ENCODE data around the gene EFCAB9.
"Not testable (repeated sequence)": the region's sequence is repeated elsewhere in the genome, so short reads cannot be mapped to it uniquely, and the experiment has no call there.

EFCAB9 gene

DNA sequence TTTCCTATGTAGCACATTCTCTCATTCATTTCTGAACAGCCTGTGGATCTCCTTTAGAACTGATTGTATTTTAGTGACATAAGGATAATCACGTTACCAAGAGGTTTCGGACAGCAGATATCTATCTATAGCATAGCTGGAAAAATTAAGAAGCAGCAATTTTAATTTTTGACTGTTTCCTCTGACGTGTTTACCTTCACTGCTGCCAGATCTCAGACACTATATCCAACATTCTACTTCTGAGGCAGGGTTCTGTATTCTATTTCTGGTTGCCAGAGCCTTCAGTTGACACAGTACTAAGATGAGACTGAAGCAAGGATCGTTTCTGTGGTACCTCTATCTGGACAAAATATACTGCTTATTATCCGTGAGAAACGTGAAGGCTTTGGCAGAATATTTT is at the start of gene EFCAB9:
EFCAB9 (plus strand) TSS at position 301 of the 400 bp plus-strand sequence; CDS start at position 302, 1 bp downstream.
- no peak for DNase-seq (ENCODE audit: low read depth)

- no peak for DNase-seq (ENCODE audit: low read depth)
Measured at GRCh38 chr5:172144291-172144815, 49.6 kb upstream of the EFCAB9 start.

- no peak for DNase-seq (ENCODE audit: low read depth)
Measured at GRCh38 chr5:172144931-172145869, 48.8 kb upstream of the EFCAB9 start.

DNA sequence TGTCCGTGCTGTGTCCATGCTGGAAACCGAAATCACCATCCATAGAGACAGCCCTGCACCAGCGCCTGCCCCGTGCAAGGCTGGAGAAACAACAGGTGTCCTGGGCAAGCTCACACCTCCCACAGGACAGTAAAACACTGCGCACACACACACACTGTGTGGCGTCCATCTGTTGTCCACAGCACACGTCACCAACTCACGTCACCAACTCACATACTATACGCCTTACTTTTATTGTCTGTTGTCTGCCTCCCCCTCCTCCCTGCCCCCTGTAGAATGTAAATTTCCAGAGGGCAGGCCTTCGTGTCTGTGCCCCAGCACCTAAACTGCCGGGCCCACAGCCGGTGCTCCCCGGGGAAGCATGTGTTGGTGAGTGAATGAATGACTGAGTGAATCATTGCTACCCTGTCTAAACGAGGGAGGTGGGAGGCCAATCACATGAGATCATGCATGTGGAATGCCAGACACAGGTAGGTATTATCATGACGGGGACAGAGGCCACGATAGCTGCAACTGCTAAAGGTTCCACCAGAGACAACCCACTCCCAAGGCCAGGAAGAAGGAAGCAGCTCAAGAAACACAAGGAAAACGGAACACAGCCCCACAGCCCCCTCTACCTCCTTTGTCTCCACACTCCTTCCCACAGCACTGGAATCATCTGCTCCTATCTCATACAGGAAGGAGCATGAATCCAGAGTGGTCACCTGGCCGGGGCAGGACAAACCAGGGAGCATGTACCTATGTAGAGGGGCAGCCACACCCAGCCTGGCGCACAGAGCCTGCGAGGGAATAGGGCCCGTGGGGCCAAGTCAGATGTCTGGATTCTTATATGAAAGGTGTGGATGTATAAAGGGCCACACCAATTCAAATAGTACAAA is 47.9 kb upstream of the EFCAB9 start:
- no peak for DNase-seq (ENCODE audit: low read depth)

DNA sequence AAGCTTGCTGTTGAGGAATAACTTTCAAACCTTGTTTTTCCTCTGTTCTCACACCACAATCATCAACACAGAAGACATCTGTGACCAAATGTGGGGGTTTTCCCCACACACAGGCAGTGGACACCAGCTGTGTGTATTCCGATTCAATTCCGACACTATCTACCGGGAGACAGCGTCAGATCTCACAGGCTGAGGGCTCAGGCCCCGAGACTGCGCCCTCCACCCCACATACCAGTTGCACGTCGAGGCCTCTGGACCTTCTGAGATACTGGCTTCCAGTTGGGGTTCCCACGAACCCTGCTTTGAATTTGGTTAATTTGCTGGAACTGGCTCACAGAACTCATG is 47.3 kb upstream of the EFCAB9 start:
- DNase-seq (ENCODE audit: low read depth): no peak

DNA sequence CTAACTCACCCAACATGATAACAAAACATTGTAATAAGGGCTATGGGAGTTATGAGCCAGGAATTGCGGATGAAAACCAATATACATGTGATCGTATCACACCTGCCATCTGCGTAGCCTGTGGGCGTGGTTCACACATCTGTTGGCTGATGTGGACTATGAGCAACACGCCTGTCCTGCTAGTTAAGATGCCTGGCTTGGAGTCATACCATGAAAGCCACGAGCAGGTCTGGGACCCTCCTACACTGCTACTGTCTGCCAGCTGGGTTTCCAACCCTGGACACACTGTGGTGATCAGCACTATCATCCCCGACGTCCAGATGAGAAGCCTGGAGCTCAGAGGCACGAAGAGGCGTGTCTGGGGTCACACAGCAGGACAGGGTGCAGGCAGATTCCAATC is 46.1 kb upstream of the EFCAB9 start:
- no peak for DNase-seq (ENCODE audit: low read depth)

DNA sequence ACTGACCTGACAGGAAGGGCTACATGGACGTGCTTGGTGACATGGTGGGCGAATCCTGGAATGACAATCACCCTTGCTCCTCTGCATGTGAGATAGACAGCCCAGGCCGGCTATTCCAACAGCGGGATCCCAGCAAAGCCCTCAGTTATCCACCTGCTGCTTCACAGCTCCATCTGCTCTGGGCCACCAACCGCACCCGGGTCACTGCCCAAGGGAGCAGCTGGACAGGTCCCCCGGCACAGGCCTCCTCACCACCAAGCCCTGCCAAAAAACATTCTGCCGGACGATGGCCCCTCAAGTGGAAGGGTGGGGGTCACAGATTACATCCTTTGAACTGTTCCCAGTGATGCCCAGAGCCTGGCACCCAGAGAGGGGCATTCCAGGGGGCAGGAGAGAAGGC is 45.6 kb upstream of the EFCAB9 start:
- no peak for DNase-seq (ENCODE audit: low read depth)

DNA sequence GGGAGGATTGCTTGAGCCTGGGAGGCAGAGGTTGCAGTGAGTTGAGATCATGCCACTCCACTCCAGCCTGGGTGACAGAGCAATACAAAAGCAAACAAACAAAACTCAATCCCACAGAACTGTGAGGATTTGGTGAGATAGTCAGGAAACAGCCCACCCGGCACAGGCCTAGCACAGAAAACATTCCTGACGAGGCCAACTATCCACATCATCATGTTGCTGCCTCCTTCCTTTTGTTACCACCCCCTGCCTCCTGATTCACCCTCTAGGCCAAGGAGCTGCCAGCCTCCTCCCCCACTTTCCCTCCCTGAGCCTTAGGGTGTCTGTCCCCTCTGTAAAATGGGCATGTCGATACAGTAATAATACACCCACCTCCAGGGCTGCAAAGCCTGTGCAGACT is 44.9 kb upstream of the EFCAB9 start:
- no peak for DNase-seq (ENCODE audit: low read depth)

DNA sequence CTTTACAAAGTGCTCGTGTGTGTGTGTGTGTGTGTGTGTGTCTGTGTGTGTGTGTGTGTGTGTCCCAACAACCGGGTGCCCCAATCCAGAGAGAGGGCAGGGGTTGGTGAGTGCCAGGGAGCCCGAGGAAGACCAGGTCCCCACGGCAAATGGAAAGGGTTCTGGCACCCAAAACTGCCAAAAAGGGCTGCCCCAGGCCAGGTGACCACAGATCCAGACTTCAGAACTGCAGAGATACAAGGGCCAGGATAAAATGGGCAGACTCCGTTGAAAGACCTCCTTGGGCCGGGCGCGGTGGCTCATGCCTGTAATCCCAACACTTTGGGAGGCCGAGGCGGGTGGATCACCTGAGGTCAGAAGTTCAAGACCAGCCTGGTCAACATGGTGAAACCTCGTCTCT is 44.5 kb upstream of the EFCAB9 start:
- DNase-seq (ENCODE audit: low read depth): not testable (repeated sequence)

DNA sequence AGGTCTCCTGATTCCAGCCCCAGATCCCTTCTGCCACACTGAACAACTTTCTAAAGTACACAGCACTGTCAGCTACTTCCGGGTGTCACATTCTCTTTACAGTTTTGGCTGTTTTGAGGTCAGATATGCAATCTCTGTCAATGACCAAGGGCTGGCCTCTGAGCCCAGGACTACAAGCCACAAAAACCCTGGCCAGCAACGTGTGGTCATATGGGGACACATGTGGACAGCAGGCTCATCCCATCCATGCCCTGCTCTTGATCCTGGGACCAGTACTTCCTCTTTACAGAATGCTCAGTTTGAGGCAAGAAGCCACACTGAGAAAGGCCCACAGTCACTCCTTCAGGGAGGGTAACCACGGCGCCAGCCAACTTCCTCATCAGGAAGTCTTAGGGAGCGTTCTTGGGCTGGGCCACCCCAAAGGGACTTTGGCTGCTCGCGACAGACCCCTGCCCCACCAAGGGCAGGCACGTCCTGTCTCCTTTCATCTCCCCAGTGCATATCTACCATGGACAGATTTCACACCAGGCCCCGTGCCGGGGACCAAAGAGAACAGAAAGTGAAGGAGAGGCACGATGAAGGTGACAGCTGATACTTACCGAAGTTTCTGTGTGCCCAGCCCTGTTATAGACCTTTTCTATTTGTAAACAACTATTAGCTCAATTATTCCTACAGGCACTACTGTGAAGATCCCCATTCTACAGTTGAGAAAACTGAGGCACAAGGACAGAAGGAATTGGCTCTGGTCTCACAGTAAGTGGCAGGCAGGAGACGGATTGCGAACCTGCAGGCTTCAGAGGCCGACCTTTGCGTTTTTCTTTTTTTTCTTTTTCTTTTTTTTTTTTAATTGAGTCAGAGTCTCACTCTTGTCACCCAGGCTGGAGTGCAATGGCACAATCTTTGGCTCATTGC is 43.2 kb upstream of the EFCAB9 start:
- DNase-seq (ENCODE audit: low read depth): no peak

DNA sequence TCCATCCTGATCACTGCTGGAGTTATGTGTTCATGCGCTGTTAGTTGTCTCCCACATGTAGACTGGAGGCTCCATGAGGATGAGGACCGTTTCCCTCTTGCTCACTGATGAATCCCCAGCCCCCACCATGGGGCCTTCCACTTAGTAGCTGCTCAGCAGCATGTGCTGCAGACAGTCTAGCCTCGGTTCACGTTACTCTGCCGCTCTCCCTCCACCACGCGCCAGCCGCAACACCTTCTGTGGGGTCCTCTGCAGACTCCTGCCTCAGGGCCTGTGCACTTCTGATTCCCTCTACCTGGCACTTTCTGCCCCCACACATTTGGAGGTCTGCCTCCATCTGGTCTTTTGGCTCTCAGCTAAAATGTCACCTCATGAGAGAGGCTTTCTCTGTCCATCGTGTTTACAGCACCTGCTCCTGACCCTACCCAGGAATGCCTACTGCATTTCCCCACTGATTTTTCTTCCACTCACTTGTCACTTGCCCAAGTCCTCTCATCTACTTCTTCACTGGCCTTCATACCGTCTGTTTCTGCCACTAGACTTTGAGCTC is 42.2 kb upstream of the EFCAB9 start:
- DNase-seq (ENCODE audit: low read depth): no peak

GRCh38 chr5:172153695-172154094 is 40.3 kb upstream of the EFCAB9 start:
- DNase-seq (ENCODE audit: low read depth): no peak

DNA sequence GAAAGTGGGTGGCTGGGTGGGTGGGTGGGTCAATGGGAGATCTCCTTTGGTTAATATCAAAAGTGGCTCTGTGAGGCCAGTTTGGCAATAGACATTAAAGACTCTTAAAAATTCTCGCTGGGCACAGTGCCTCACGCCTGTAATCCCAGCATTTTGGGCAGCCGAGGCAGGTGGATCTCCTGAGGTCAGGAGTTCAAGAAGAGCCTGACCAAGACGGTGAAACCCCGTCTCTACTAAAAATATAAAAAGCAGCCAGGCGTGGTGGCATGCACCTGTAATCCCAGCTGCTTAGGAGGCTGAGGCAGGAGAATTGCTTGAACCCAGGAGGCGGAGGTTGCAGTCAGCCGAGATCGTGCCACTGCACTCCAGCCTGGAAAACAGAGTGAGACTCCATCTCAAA is 38.9 kb upstream of the EFCAB9 start:
- not testable (repeated sequence) for DNase-seq (ENCODE audit: low read depth)

DNA sequence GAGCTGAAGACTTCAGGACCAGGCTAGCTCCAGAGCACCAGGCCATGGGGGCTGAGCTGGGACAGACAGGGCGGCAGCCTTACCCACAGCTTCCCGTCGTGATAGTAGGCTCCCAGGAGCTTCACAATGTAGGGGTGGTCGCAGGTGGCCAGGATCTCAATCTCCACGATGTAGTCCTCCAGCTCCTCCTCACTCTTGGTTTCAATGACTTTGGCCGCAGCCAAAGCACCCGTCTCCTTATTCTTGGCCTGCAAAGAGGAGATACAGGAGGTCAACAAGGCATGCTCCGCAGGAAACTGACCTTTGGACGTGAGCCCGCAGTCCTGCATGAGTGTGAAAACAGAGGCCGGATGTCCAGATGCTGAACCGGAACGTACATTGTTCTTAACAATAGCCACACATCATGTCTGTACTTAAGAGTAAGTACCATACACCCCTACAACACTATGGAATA is 37.4 kb upstream of the EFCAB9 start:
- DNase-seq (ENCODE audit: low read depth): no peak

GRCh38 chr5:172159016-172159415 is 35.0 kb upstream of the EFCAB9 start:
- no peak for DNase-seq (ENCODE audit: low read depth)

DNA sequence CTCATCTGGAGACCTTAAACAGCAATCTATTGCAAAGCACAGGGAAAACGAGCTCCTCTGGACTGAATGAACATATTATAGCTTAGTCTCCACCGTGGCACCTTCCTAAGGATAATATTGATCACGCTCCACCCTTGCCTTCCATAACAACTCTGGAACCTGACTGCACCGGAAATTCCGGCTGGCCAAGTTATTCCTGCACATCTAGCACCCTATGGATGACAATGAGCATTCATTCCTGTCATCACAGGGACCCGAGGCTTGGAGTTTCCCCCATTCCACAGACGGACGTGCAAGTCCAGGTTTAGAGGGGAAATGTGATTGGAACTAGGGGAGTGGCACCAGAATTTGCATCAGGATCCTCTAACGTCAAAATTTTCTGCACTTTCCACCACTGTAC is 33.5 kb upstream of the EFCAB9 start:
- no peak for DNase-seq (ENCODE audit: low read depth)

DNA sequence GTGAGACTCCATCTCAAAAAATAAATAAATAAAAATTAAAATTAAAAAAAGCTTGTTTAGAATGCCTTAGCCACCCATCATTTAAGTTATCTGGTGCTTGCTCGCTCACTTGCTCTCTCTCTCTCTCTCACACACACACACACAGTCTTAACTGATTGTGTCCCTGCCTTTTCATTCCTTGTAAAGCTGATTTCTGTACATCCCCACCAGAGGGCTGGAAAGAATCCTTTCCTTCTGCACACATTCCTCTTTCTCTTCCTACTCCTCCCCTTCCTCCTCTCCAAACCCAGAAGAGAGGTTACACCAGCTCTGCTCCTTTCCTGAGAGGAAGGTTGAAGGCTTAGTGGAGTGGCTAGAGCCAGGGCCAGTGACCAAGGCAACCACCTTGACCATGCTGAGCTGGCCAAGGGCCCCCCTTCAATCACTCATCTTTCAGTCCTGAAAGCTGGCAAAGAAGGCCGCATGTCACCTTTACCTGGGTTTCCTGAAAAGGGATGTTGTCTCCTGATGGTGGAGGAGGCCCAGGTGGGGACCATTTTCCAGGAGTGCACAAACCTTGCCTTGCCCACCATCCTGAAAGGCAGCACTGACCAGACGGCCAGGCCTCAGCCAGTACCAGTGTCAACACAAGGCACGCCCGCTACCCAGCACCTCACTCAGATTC is 31.5 kb upstream of the EFCAB9 start:
- DNase-seq (ENCODE audit: low read depth): no peak

DNA sequence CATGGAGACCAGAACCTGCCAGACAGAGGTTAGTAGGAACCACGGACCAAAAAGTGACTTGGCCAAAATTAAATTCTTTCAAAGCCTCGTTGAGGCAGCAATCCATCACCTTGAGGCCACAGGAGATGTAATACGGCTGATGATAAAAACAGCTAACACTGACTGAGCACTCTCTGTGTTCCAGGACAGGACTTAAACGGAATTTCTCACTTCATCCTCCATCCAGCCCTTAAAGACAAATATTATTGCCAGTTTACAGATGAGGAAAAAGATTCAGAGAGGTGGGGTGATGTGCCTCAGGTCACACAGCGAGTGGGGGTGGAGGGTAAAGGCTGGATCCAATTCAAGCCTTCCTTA is 31.0 kb upstream of the EFCAB9 start:
- no peak for DNase-seq (ENCODE audit: low read depth)

DNA sequence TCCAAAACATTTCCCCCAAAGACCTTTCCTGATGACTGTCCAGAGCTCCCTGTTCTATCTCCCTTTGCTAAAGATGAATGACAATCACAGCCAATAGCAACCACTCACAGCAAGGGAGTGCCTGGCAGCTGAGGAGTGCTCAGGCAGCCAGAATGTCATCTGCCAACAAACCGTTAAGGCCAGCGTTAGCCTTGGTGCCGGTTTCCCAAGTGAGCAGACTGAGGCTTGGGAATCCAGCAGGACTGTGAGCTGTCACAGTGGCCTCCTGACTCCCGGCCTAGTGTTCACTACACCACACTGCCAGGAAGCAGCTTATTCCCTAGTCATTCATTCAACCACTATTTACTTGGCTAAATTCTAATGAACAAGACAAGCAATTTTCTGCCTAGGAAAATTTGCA is 30.6 kb upstream of the EFCAB9 start:
- no peak for DNase-seq (ENCODE audit: low read depth)

- DNase-seq (ENCODE audit: low read depth): no peak
Measured at GRCh38 chr5:172164769-172165212, 29.2 kb upstream of the EFCAB9 start.

DNA sequence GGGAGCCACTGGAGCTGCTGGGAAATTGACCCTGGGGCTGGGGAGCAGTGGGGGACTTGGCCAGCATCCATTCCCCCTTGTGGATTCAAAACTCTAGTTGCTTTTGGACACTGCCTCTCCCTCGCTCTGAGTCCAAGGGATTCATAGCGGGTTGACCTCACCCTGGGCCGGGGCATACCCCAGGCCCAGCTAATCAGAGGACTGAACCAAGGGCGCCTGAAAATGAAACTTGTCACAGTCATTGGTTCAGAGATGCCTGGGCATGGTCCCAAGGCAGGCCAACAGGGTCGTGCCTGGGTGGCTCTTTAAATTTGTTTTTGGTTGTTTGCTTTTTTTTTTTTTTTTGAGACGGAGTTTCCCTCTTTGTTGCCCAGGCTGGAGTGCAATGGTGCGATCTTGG is 28.5 kb upstream of the EFCAB9 start:
- no peak for DNase-seq (ENCODE audit: low read depth)

Measured in stimulated activated CD8-positive, alpha-beta memory T cell treated with anti-CD3 and anti-CD28 coated beads, Interleukin-12 subunit alpha, Interleukin-12 subunit beta, amount 100 ng/mL, for 1 hour (primary cell).